GM15510 (cell line): ENCODE measurements around the gene RARS1.

Experiments
- POLR2A ChIP-seq: IDR thresholded peaks from 3 replicates; pipeline ENCODE4 v1.6.1; 2011; ENCODE audit warnings: borderline replicate concordance; ENCODE audit not compliant: insufficient read length; ENCODE audit errors: extremely low read depth

The RARS1 gene

DNA sequence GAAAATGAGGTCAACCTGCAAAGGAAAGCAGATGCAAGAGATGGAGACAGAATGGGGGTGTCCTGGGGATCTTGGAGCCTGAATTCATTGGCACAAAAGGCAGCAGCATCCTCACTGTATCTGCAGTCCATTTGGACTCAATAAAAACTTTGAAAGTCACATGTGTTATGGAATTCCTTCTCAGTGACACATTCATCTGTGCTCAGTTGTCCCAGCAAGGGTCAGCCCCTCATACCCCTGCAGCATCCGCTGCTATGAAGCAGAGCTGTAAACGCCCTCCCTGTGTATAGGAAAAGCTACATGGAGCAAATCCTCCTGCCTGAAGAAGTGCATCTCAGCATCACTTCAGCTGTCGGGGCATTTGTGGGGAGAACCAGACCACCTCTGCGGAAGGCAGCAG is 14.5 kb upstream of the RARS1 start:
- TF ChIP-seq POLR2A: no peak

DNA sequence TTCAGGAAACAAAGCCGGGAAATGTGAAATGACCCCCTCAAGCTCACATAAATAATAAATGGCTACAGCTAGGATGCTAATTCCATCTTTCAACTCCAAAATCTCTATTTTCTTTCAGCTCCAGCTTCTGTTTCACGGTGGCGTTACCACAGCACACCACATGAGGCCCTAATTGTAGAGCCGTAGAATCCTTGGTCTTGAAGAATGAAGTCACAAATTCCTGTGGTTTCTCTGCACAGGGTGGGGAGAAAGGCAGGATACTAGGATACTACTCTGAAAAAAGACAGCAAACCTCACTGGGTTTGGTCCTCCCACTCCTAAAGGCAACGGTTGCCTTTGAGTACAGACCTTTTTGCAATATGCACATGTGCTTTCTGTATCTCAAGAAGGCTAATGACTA is 13.9 kb upstream of the RARS1 start:
- TF ChIP-seq POLR2A: no peak

DNA sequence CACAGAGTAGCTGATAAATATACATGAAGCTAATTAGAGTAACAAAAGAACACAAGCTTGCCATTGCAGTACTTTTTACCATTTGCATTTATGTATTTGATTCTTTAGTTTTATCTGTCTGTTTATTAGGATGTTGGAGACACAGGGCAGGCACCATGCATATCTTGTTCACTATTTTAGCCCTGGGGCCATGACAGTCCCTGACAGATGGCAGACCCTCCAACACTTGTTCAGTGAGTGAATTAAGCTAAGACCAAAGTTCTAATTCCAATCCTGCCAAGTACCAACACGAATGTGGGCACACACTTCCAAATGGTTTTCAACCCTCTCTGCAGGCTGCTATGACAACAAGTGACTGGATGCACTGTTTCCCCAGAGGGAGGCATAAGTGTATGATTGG is 12.0 kb upstream of the RARS1 start:
- no peak for TF ChIP-seq POLR2A

DNA sequence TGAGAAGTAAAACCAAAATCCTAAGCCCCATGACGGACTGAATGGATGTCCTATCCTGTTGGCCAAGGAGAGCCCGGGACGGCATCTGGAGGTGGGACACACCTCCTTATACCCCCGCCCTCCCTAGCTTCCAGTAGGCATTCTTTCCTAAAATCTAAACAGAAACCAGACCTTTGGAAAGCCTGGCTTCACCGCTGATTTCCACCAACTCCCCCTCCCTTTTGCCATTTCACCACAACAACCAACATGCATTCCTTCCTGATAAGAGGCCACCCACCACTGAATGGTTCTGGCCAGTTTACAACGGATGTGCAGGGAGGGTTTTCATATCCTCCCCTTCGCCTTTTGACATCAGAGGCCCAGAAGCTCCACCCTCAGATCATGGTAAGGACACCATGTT is 9.2 kb upstream of the RARS1 start:
- no peak for TF ChIP-seq POLR2A

DNA sequence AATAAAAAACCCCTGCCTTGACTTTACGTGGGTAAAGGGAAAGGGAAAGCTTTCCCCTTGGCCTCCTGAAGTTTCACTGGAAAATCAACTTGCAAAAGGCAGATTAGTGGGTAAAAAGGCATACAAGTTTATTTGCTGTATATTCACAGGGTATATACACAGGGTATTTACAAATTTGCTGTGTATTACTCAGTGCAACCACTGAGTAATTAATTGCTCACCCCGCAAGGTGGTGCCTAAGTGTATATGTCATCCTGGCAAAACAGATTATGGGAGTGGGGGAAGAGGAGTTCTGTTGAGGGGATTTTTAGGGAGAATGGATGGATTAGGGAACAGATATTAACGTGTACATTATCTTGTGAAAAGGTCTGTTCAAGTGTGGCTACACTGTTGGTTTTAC is 7.1 kb upstream of the RARS1 start:
- no peak for TF ChIP-seq POLR2A

DNA sequence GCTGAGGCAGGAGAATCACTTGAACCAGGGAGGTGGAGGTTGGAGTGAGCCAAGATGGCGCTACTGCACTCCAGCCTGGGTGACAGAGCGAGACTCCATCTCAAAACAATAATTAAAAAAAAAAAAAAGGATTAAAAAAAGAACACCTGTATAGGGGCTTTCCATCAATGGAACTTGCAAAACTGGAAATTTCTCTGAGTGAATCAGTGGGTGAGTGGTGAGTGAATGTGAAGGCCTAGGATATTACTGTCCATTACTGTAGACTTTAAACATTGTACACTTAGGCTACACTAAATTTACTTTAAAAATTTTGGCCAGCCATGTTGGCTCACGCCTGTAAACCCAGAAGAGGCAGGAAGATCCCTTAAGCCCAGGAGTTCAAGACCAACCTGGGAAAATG is 5.7 kb upstream of the RARS1 start:
- no peak for TF ChIP-seq POLR2A

DNA sequence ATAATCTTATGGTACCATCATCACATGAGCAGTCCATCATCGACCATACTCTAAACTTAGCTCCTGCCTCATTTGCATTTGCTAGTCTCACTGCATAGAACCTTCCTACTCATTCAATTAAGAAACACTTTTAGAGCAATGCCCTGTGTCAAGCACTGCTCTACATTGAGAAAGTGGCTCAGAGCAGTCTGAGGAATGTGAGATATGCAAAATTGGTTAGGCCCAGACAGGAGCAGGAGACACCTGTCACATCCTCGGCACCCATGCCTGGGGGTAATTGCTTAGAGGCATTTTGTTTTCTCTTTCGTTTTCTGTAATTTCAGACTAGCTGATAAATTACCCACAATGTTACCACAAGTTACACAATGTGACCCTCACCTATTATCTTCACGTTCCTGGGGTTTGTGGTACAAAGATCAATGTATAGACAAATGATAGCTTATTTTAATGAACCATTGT is 4.9 kb upstream of the RARS1 start:
- no peak for TF ChIP-seq POLR2A

DNA sequence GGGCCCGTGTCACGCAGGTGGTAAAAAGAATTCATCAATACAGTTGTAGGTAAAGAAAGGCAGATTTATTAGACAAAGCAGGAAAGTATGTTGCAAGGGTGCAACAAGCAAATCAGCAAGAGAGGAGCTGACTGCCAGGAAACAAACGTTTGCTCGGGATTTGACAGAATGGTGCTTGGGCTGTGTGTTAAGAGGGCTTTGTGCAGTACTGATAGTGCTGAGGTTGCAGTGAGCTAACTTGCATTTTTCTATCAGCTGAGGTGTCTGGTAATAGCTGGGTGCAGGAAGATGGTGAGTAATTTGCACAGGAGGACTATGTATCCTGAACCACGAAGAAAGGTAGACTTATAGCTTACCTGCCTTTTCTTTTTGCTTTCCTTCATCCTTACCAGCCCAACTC is 3.9 kb upstream of the RARS1 start:
- no peak for TF ChIP-seq POLR2A

DNA sequence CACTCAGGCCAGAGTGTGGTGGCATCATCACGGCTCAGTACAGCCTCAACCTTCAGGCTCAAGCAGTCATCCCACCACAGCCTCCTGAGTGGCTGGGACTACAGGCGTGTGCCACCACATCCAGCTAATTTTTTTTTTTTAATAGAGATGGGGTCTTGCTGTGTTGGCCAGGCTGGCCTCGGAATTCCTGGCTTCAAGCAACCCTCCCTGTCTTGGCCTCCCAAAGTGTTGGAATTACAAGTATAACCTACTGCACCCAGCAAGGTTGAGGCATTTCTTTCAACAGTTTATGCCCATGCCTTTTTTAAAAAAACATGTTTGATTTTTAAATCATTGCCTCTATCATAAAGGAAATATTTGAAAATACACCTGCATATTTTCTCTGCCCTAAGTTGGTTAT is 2.8 kb downstream of the RARS1 start:
- TF ChIP-seq POLR2A: no peak

DNA sequence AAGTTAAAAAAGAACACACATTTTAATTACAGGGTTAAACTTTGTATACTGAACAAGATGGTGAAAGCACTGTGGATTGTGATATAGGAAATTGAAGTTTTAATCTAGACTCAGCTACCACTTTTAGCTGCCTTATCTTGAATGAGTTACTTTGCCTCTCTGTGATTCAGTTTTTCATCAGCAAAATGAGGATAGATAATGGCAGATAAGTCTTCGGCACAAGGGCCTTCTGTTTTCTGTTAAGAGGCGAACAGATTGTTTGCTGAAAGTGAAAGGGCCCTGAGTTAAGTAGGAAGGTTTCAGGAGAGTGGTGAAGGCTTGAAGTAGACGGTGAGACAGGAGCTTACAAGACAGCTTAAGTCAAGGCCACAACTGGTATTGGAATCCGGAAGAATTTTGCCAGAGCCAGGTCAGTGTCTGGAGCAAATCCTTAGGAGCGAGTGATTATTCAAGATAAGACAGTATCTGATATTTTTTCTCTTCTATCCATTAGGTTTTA is 7.8 kb downstream of the RARS1 start:
- no peak for TF ChIP-seq POLR2A

DNA sequence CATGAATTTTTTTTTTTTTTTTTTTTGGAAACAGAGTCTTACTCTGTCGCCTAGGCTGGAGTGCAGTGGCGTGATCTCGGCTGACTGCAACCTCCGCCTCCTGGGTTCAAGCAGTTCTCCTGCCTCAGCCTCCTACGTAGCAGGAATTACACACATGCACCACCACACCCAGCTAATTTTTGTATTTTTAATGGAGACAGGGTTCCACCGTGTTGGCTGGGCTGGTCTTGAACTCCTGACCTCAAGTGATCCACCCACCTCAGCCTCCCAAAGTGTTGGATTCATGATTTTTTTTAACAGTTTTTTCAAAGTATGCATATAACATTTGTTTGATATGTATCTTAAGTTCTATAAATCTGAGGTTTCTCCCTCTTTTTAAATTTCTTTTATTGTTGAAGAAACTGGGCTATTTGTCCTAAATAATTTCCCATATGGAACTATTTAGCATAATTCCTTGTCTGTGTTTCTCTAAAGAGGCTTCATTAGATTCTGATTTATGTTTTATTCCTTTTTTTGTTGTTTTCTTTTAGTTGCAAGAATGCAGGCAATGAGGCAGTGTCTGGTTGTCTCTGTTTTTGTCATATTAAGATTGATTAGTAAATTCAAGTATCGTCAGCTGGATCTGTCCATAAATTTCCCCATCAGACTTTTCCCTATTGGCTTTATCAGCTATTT is 16.4 kb downstream of the RARS1 start:
- TF ChIP-seq POLR2A: no peak

DNA sequence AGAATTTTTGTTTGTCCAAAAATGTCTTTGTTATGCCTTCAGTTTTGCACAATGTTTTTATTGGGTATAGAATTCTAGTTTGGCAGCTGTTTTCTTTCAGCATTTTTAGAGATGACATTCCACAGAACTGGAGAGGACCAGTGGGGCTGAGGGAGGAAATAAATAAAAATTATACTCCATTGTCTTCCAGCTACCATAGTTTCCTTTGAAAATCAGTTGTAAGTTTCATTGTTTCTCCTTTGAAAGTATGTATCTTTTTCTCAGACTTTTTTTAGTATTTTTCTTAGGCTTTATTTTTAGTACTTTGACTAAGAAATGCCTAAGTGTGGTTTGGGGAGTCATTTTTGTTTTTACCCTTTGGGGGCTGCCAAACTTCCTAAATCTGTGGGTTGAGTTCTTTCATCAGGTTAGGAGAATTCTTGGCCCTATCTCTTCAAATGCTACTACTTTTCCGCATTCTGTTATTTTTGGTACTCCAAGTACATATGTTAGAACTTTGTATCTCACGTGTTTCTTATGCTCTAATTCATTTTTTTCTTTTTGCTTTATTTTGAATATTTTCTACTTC is 27.7 kb downstream of the RARS1 start:
- TF ChIP-seq POLR2A: no peak

DNA sequence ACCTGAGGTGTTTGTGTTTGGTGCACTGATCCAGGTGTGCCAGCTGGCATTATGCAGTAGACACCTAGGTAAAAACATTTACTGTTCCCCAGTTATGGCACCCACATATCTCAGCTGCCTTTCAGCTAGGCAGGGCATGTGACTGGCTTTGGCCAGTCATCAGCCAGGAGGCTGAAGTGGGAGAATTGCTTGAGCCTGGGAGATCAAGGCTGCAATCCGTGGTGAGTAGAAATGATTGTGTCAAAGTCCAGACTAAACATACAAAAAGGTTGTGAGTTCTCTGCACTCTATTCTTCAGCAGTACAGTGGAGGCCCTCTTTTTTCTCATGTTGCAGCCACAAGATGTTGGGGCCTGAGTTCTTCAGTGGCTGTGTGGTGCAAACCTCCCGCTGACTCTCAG is 39.6 kb downstream of the RARS1 start:
- TF ChIP-seq POLR2A: no peak

DNA sequence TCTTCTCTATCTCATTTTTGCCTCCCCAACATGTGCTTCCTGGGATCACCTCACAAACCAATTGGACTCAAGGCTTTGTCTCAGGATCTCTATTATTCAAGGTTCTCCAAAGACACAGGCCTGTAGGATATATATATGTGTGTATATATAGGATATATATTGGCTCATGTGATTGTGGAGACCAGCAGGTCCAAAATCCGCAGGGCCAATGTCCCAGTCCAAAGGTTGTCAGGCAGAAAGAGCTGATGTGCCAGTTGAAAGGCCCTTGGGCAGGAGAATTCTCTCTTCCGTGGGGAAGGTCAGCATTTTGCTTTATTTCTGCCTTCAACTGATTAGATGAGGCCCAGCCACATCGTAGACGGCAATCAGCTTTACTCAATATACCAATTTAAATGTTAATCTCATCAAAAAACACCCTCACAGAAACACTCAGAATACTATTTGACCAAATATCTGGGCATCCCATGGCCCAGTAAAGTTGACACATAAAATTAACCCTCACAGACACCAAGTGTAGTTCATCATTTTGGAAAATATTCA is 41.6 kb downstream of the RARS1 start:
- no peak for TF ChIP-seq POLR2A

DNA sequence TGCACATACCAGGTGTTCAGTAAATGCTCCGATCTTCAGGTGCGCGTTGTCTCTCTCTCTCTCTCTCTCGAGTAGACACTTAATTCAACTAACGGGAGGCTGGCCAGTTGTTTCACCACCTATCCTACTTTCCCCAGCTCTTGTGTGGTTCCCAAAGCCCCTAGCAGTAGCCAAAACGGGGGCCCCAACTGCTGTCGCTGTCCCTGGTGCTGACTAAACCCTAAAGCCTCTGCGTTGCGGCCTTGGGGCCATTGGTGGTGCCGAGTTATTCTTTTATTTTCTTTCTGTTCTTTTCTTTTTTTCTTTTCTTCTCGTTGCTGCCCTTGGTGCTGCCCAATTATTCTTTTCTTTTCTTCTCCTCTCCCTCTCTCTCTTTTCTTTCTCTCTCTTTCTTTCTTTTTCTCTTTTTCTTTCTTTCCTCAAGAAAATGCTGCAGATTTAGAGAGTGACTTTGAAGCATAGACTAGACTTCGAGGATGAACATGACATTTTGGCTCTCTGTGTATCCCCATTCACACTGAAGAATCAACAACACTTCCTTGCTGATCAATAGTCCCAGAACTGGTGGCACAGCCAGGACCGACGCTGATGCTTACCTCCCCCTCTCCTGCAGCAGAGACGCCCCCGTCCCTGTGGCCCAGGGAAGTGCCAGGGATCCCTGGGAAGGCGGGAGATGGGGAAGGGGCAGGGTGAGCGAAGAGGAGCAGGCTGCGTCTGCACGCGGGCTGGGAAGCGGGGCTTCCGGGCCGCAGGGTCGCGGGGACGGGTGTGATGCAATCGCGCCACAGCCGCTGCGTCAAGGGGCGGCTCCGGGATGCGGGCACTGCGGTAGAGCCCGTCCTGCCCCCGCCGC is 42.5 kb downstream of the RARS1 start, which contains the start of gene FBLL1:
TSS of gene FBLL1 (plus strand) at position 785 of the 853 bp plus-strand sequence. CDS start 200 bp downstream, outside the sequence.
- TF ChIP-seq POLR2A: no peak
